CD14-positive monocyte (primary cell): ENCODE data around the gene GAS6. TPM values are rescaled to one million over a fixed set of nuclear protein-coding genes. Genes with fewer than 3 reads are reported as not detected.
A peak's percentile ranks its signal among the peaks of the same experiment; 100 is the strongest.

ENCODE experiments used
- DNase-seq, 3 donors: peaks; one replicate each; pipeline ENCODE4 v3.0.0-alpha.2; 2011 to 2022
- H2AFZ ChIP-seq: 2 replicates; pipeline ENCODE4 v1.6.0; 2012; ENCODE audit warnings: mild to moderate bottlenecking, low read depth, low read length, inconsistent platforms; ENCODE audit not compliant: insufficient read depth, poor library complexity, severe bottlenecking
- H3K27ac ChIP-seq, 2 donors: 1 replicate in 1 of 2; 2 replicates in 1 of 2; pipeline ENCODE4 v1.5.1; 2012 to 2013; ENCODE audit warnings: low read length in 2 of 2, control low read depth in 1 of 2, inconsistent platforms in 1 of 2, low read depth in 1 of 2, mild to moderate bottlenecking in 1 of 2
- H3K27me3 ChIP-seq, 2 donors: one replicate each; pipeline versions ENCODE4 v1.6.0 to v1.6.1; 2011 to 2013; ENCODE audit warnings: low read length in 2 of 2; ENCODE audit not compliant: control insufficient read depth in 2 of 2, insufficient read depth in 2 of 2
- H3K36me3 ChIP-seq, 2 donors: replicated peaks in 1 of 2; 1 replicate in 1 of 2; 2 replicates in 1 of 2; pipeline versions ENCODE4 v1.5.1 to v1.6.1; 2012 to 2013; ENCODE audit warnings: low read length in 2 of 2, control low read depth in 1 of 2, inconsistent platforms in 1 of 2, mild to moderate bottlenecking in 1 of 2; ENCODE audit not compliant: insufficient read depth in 2 of 2, control insufficient read depth in 1 of 2
- H3K4me1 ChIP-seq, 2 donors: 1 replicate in 1 of 2; 2 replicates in 1 of 2; pipeline versions ENCODE4 v1.5.1 to v1.6.1; 2012 to 2013; ENCODE audit warnings: low read length in 2 of 2, control low read depth in 1 of 2, inconsistent platforms in 1 of 2, mild to moderate bottlenecking in 1 of 2, moderate library complexity in 1 of 2; ENCODE audit not compliant: insufficient read depth in 2 of 2, control insufficient read depth in 1 of 2
- H3K4me2 ChIP-seq: replicated peaks from 2 replicates; pipeline ENCODE3; 2012; ENCODE audit warnings: low read length, moderate library complexity, mild to moderate bottlenecking; ENCODE audit not compliant: poor library complexity, severe bottlenecking; ENCODE audit errors: extremely low read depth
- H3K4me3 ChIP-seq, 3 experiments: fragments of 200-600 bp in 1 of 3; sonication (generic) in 1 of 3; replicated peaks in 1 of 3; 1 replicate in 2 of 3; 2 replicates in 1 of 3; pipeline ENCODE4 v1.5.1; 2011 to 2013; ENCODE audit warnings: low read length in 3 of 3, mild to moderate bottlenecking in 3 of 3, control low read depth in 2 of 3, low read depth in 2 of 3, inconsistent platforms in 1 of 3, moderate library complexity in 1 of 3
- H3K79me2 ChIP-seq: 2 replicates; pipeline ENCODE4 v1.6.0; 2012; ENCODE audit warnings: mild to moderate bottlenecking, control low read depth, inconsistent platforms, low read length, moderate library complexity; ENCODE audit not compliant: insufficient read depth
- H3K9ac ChIP-seq: 2 replicates; pipeline ENCODE4 v1.6.0; 2017; ENCODE audit warnings: low read length, mild to moderate bottlenecking; ENCODE audit not compliant: insufficient read depth, poor library complexity, severe bottlenecking
- H3K9me3 ChIP-seq, 2 donors: replicated peaks in 1 of 2; 1 replicate in 1 of 2; 2 replicates in 1 of 2; pipeline versions ENCODE4 v1.5.1 to v1.6.1; 2012 to 2013; ENCODE audit warnings: low read length in 2 of 2, control low read depth in 1 of 2; ENCODE audit not compliant: control insufficient read depth in 1 of 2, insufficient read depth in 1 of 2
- H4K20me1 ChIP-seq: 2 replicates; pipeline ENCODE4 v1.6.0; 2012; ENCODE audit warnings: mild to moderate bottlenecking, low read length, control low read depth, moderate library complexity; ENCODE audit not compliant: insufficient read depth
- H3K27ac Mint-ChIP-seq, 7 donors: one replicate each; pipeline ENCODE4 v1.8.0; 2020; ENCODE audit warnings: mild to moderate bottlenecking in 7 of 7, mixed read lengths in 7 of 7, moderate library complexity in 6 of 7, inconsistent platforms in 2 of 7
- H3K27me3 Mint-ChIP-seq, 3 donors: one replicate each; pipeline ENCODE4 v1.8.0; 2021 to 2022; ENCODE audit warnings: low read depth in 3 of 3, mild to moderate bottlenecking in 3 of 3, mixed read lengths in 3 of 3, moderate library complexity in 3 of 3, inconsistent platforms in 1 of 3
- H3K36me3 Mint-ChIP-seq, 2 donors: one replicate each; pipeline ENCODE4 v1.8.0; 2020; ENCODE audit warnings: mixed read lengths in 2 of 2, inconsistent platforms in 1 of 2, mild to moderate bottlenecking in 1 of 2
- H3K4me1 Mint-ChIP-seq: one replicate; pipeline ENCODE4 v1.8.0; 2020; ENCODE audit warnings: mild to moderate bottlenecking, mixed read lengths
- H3K4me3 Mint-ChIP-seq, 2 donors: one replicate each; pipeline ENCODE4 v1.8.0; 2020; ENCODE audit warnings: mild to moderate bottlenecking in 2 of 2, mixed read lengths in 2 of 2, moderate library complexity in 1 of 2
- H3K9me3 Mint-ChIP-seq, 7 donors: one replicate each; pipeline ENCODE4 v1.8.0; 2020 to 2022; ENCODE audit warnings: mixed read lengths in 7 of 7, mild to moderate bottlenecking in 6 of 7, moderate library complexity in 6 of 7, inconsistent platforms in 2 of 7
- CTCF ChIP-seq: fragments of 200-600 bp; IDR thresholded peaks from one replicate; pipeline ENCODE4 v1.8.0; 2022; ENCODE audit warnings: antibody characterized with exemption, mild to moderate bottlenecking
- WGBS: methylation state at CpG from one replicate; pipeline ENCODE4 v1.1.5; 2013; ENCODE audit warnings: missing lambda C conversion rate; ENCODE audit not compliant: insufficient coverage; 5-methylcytosine and 5-hydroxymethylcytosine counted together
- intact Hi-C, 2 donors: fragments of 100-400 bp; cut with micrococcal nuclease; formaldehyde crosslinking; loops; one replicate each; pipeline versions ENCODE4 v1.15.0 to v1.15.1; 2023
- polyA plus RNA-seq, 3 donors: library from polyadenylated mRNA; depleted of rRNA in 1 of 3; unstranded in 2 of 3; stranded (reverse) in 1 of 3; fragments of 300-500 nt in 2 of 3; fragments of >200 nt in 1 of 3; fragmentation: Illumina TruSeq in 2 of 3; gene quantifications; 1 replicate in 2 of 3; 2 replicates in 1 of 3; pipeline ENCODE4 v1.2.3, GENCODE V29; 2012 to 2021

Gene GAS6
- polyA plus RNA-seq, 3 donors = 1.8 to 7.5 (median 1.9) TPM

GRCh38 chr13:113848431-113849260 is 15.2 kb downstream of the GAS6 start:
- Mint-ChIP-seq H3K27ac (peak overlapping the region in 1 of 7 donors; percentile 43), H3K4me3 (peak overlapping the region in 1 of 2 donors; percentile 16), H3K9me3 (peaks cover 0 to 29% (median 4%) of the 10 kb centered on the region in 7 donors), H3K36me3 (peaks cover 5 to 22% of the 10 kb centered on the region in 2 donors), H3K27me3 (peaks cover 12 to 22% (median 15%) of the 10 kb centered on the region in 3 donors), H3K4me1 (peaks cover 2% of the 10 kb centered on the region)
- no peaks in the 10 kb centered on the region for H3K36me3 ChIP-seq
- no peaks in the 10 kb centered on the region for H3K9me3 ChIP-seq
- no peaks in the 10 kb centered on the region for H3K79me2 ChIP-seq
- H3K9ac ChIP-seq = no peak overlapping the region
- H2AFZ ChIP-seq = no peak overlapping the region
- no peak overlapping the region for H3K4me2 ChIP-seq
- TF ChIP-seq CTCF = no peak
- H3K4me1 ChIP-seq = no peaks in the 10 kb centered on the region
- no peak for DNase-seq
- peaks cover 0 to 6% of the 10 kb centered on the region in 2 donors for H3K27me3 ChIP-seq
- intact Hi-C loops = no loop called here
- H3K4me3 ChIP-seq = no peak overlapping the region
- H3K27ac ChIP-seq = no peak overlapping the region
- WGBS = 99% methylated on average over 6 of the region's 18 CpGs
- H4K20me1 ChIP-seq = no peaks in the 10 kb centered on the region

- Histone ChIP-seq H3K4me2 (no peak overlapping the region), H3K27ac (no peak overlapping the region), H3K27me3 (peaks cover 0 to 6% of the 10 kb centered on the region in 2 donors), H4K20me1 (no peaks in the 10 kb centered on the region), H2AFZ (no peak overlapping the region), H3K4me1 (no peaks in the 10 kb centered on the region), H3K36me3 (no peaks in the 10 kb centered on the region), H3K4me3 (no peak overlapping the region), H3K9ac (no peak overlapping the region), H3K79me2 (no peaks in the 10 kb centered on the region), H3K9me3 (no peaks in the 10 kb centered on the region)
- peaks cover 4 to 24% of the 10 kb centered on the region in 2 donors for H3K36me3 Mint-ChIP-seq
- peaks cover 0 to 30% (median 4%) of the 10 kb centered on the region in 7 donors for H3K9me3 Mint-ChIP-seq
- H3K4me3 Mint-ChIP-seq = no peak overlapping the region
- WGBS = 79% methylated on average over 8 of the region's 8 CpGs
- peaks cover 9 to 22% (median 17%) of the 10 kb centered on the region in 3 donors for H3K27me3 Mint-ChIP-seq
- no peaks in the 10 kb centered on the region for H3K4me1 Mint-ChIP-seq
- DNase-seq = no peak
- TF ChIP-seq CTCF = no peak
- intact Hi-C loops = no loop called here
- no peak overlapping the region for H3K27ac Mint-ChIP-seq
Observed at GRCh38 chr13:113848020-113848419, 15.9 kb downstream of the GAS6 start.
